GM12892 (cell line): ENCODE measurements around the gene UBE2D4.
"Not testable (repeated sequence)": the region's sequence is repeated elsewhere in the genome, so short reads cannot be mapped to it uniquely, and the experiment has no call there.

ENCODE experiments used
- POLR2A ChIP-seq: IDR thresholded peaks from 2 replicates; pipeline ENCODE4 v1.6.1; 2011; ENCODE audit warnings: low read depth, low read length, control low read depth
- POLR2AphosphoS5 ChIP-seq: IDR thresholded peaks from 2 replicates; pipeline ENCODE4 v1.6.1; 2011; ENCODE audit warnings: low read depth, low read length, control low read depth
- TAF1 ChIP-seq: IDR thresholded peaks from 2 replicates; pipeline ENCODE4 v1.6.1; 2011; ENCODE audit warnings: low read depth, mild to moderate bottlenecking, control low read depth, low read length, borderline replicate concordance

- not testable (repeated sequence) for TF ChIP-seq POLR2A, TAF1, POLR2AphosphoS5
Measured at GRCh38 chr7:43983736-43984135, 57.5 kb downstream of the UBE2D4 start.
